ENCODE results near the gene HMCN2. TPM values are rescaled to one million over a fixed set of nuclear protein-coding genes. Genes with fewer than 3 reads are reported as not detected.

Gene HMCN2
- polyA plus RNA-seq, 3 donors = 0.83 to 0.89 (median 0.86) TPM

GRCh38 chr9:130459151-130459550, 193.6 kb downstream of the HMCN2 start:
- DNase-seq (ENCODE audit: low read depth in 3 of 3, low spot score in 2 of 3) = no peak

- no peak for DNase-seq (ENCODE audit: low read depth in 3 of 3, low spot score in 2 of 3)
Observed at GRCh38 chr9:130459941-130460669, 194.5 kb downstream of the HMCN2 start.

- no peak for DNase-seq (ENCODE audit: low read depth in 3 of 3, low spot score in 2 of 3)
Observed at GRCh38 chr9:130461218-130461630, 195.7 kb downstream of the HMCN2 start.

- no peak for DNase-seq (ENCODE audit: low read depth in 3 of 3, low spot score in 2 of 3)
Observed at GRCh38 chr9:130461731-130462130, 196.2 kb downstream of the HMCN2 start.

- no peak for DNase-seq (ENCODE audit: low read depth in 3 of 3, low spot score in 2 of 3)
Observed at GRCh38 chr9:130462685-130463540, 197.4 kb downstream of the HMCN2 start.

GRCh38 chr9:130463763-130464745, 198.5 kb downstream of the HMCN2 start:
- DNase-seq (ENCODE audit: low read depth in 3 of 3, low spot score in 2 of 3) = no peak

GRCh38 chr9:130465383-130466096, 200.0 kb downstream of the HMCN2 start:
- DNase-seq (ENCODE audit: low read depth in 3 of 3, low spot score in 2 of 3) = no peak

GRCh38 chr9:130466537-130467217, 201.1 kb downstream of the HMCN2 start:
- DNase-seq (ENCODE audit: low read depth in 3 of 3, low spot score in 2 of 3) = no peak

- DNase-seq (ENCODE audit: low read depth in 3 of 3, low spot score in 2 of 3) = no peak
Observed at GRCh38 chr9:130467316-130467715, 201.8 kb downstream of the HMCN2 start.

GRCh38 chr9:130468566-130468965, 203.0 kb downstream of the HMCN2 start:
- no peak for DNase-seq (ENCODE audit: low read depth in 3 of 3, low spot score in 2 of 3)

GRCh38 chr9:130470269-130470668, 204.7 kb downstream of the HMCN2 start:
- no peak for DNase-seq (ENCODE audit: low read depth in 3 of 3, low spot score in 2 of 3)

GRCh38 chr9:130470950-130471349, 205.4 kb downstream of the HMCN2 start:
- no peak for DNase-seq (ENCODE audit: low read depth in 3 of 3, low spot score in 2 of 3)

GRCh38 chr9:130471411-130472183, 206.0 kb downstream of the HMCN2 start:
- DNase-seq (ENCODE audit: low read depth in 3 of 3, low spot score in 2 of 3) = no peak

- no peak for DNase-seq (ENCODE audit: low read depth in 3 of 3, low spot score in 2 of 3)
Observed at GRCh38 chr9:130472184-130472705, 206.7 kb downstream of the HMCN2 start.

GRCh38 chr9:130473009-130473408, 207.4 kb downstream of the HMCN2 start:
- DNase-seq (ENCODE audit: low read depth in 3 of 3, low spot score in 2 of 3) = no peak

GRCh38 chr9:130473566-130473965, 208.0 kb downstream of the HMCN2 start:
- DNase-seq (ENCODE audit: low read depth in 3 of 3, low spot score in 2 of 3) = no peak

GRCh38 chr9:130474106-130474505, 208.5 kb downstream of the HMCN2 start:
- no peak for DNase-seq (ENCODE audit: low read depth in 3 of 3, low spot score in 2 of 3)

- DNase-seq (ENCODE audit: low read depth in 3 of 3, low spot score in 2 of 3) = no peak
Observed at GRCh38 chr9:130476151-130476730, 210.7 kb downstream of the HMCN2 start.

Measured in right renal cortex interstitium (tissue), 3 donors.